Lung microvascular endothelial cell (primary cell): Measurements from ENCODE around the gene CAPSL. TPM values are rescaled to one million over a fixed set of nuclear protein-coding genes. Genes with fewer than 3 reads are reported as not detected.
"Not testable (repeated sequence)": the region's sequence is repeated elsewhere in the genome, so short reads cannot be mapped to it uniquely, and the experiment has no call there.

Experiments
- DNase-seq, 2 donors: peaks; one replicate each; pipeline versions ENCODE4 v3.0.0 to v3.0.0-alpha.2; 2010; ENCODE audit warnings: low read depth in 2 of 2
- total RNA-seq: library from RNA; depleted of rRNA; stranded (reverse); fragments of >200 nt; gene quantifications from 2 replicates; pipeline ENCODE4 v1.2.1, GENCODE V29; 2014

CAPSL gene
- total RNA-seq, 1 donor from 2014 or later, result not detected

DNA sequence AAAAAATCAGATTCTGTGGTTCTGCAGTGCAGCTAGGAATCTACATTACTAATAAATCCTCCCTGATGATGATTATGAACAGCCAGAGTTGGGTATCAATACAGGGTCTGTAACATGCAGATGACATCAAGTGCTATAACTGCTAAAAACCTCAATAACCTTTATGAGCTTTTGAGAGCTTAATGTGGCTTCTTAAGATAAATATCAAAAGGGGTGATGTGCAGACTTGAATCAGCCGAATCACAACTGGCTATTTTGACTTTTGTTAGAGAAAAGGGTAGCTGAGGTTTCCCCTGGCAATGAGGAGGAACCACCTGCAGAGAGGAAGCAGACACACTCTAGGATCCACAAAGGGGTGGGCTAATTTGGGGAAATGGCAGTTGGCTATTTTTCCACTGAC is 30.2 kb downstream of the CAPSL start:
- DNase-seq, result no peak

DNA sequence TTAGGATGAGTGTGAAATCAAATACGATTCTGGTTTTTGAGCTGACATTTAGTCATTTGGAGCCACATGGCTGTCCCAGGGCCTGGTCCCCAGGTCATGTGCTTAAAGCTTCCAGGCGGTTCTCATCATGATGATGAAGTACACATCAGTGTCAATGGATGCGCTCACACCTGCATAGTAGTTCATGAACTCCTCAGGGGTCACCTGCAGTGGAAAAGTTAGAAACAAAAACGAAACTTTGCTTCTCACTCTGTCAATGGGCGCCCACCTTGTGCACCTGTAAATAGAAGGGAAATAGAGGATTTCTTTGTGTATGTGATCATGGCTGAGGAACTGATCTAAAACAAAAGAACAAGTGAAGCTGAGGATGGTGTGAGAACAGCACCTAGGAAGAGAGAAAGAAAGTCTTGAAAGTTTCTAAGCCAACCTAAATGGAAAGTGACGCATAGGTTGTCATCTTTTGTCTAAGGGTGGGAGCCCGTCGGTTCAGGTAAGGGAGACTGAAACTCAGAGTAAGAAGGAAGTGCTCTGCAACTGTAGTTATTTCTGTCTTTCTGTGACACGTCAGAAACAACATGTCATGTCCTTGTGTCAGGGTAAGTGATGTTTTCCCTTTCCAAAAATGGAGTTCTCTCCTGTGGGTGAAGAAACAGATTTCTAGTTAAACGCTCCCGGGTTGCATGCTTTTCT is 33.8 kb downstream of the CAPSL start:
- no peak for DNase-seq

DNA sequence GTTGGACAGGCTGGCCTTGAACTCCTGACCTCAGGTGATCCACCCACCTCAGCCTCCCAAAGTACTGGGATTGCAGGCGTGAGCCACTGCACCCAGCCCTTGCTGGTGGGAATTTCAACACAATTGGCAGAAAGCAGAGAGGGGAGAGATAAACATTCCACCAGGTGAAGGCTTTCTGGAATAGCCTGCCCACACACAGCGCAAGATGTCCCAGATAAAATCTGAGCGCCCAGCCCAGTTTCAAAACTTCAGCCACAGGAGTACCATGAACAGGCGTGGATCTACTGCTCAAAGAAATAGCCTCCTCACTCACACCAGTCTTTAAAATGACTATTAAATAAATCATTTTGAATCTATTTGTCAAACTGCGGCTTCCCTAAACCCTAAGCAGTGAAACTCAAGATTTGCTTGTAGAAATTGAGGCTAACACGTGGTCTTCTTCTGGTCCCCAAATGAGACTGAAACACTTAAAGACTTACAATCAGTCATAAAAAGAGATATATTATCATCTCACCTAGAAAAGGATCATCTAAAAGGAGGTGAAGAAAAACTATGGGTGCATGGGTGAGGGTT is 34.7 kb downstream of the CAPSL start:
- no peak for DNase-seq

DNA sequence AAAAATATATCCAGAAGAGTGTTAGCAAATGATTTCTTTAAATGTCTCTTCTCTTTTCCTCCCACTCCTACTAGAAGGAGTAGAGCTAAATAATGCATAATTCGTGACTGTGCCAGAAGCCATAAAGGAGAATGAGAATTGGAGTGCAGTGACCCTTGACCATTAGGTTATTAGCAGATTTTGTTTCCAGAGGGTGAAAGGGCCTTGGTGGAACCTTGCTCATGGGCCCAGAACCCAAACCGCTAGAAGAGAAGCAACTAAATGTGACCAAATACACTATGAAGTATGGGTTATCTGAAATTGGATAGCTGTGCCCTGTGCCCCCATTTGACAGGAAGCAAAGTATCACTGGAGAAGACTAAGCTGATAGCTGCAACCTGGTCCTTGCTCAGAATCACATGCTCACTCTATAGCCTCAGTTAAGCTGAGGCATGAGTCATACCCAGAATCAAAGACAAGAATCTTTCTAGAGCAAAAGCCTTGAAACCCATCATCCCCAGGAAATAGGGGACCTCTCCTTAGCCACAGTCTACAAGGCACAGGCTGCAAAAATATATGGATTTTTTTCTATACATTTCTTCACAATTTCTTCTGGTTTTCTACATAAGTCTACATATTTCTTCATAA is 36.3 kb downstream of the CAPSL start:
- DNase-seq, result no peak

DNA sequence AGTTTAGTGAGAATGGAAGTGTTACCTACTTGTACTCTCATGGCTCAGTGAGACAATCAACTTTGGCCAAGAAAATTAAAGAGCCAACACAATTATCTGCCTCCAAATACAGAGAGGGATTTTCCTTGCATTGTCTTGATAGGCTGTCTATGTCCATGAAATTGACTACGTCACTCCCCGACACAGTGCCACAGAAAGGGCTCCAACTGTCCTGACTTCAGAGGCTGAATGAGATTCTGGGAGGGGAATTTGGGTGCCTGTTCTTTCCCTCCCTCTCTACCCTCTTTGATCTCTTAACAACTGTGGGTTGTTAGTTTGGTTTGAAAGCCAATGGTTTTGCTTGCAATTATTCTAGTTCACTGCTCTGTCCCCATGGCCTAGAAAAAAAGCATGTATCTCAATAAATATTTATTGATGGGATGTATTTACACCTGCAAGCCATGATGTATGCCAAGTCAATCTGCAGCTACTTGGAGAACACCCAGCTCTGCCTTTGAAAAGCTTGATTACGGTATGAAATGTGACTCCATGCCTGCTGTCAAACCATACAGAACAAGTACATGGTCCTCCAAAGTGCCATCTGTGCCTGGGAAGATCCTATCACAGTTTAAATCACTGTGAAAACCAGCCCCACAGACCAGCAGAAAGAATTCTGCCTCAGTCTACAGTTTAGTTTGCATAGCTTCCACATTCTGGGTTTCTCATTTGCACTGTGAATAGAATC is 37.3 kb downstream of the CAPSL start:
- no peak for DNase-seq

DNA sequence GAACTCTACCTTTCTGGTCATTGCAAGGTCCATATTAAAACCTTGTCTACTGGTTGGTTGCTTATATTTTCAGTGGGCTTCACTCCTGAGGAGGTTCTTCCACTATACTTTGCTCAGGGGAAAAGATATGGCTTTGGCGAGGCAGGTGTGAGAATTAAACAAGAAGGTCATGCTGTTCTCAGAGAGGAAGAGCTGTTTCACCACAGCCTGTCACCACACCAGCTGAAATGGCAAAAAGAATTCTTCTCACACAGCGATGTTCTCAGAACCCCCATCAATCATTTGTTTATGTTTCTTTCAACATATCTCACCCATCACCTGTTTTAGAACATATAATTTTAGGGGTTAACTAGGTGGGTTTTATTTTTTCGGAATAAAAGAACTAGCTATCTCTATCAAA is 38.6 kb downstream of the CAPSL start:
- DNase-seq, result no peak

DNA sequence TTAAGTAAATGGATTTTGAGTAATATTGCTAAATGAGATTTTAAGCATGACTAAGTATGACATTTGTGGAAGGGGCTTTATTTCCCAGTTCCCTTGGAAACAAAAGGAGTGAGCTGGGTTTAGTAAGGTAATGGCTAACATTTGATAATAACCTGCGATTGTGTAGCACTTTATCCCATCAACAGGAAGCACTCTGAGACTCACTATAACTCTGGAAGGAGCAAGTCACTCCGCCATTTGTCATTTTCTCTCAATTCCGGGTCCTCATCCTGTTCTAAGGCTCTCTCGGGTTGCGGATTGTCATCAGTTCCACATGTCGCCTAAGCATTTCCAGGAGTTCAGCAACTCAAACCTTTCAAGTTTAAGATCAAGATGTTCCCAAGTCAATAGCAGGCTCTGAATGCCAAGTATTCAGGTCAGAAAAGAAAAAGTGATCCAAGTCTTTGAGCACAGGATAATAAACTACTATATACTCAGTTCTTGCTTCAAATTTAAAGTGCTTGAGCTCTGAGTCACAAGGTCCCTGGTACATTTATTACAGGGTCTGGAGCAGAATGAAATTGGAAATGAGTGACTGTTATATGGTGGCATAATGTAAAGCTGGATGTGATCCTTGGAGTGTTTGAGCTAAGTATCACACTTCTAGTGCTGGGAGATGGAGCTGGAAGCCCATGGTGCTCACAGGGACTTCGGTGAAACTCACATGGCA is 39.3 kb downstream of the CAPSL start:
- no peak for DNase-seq

DNA sequence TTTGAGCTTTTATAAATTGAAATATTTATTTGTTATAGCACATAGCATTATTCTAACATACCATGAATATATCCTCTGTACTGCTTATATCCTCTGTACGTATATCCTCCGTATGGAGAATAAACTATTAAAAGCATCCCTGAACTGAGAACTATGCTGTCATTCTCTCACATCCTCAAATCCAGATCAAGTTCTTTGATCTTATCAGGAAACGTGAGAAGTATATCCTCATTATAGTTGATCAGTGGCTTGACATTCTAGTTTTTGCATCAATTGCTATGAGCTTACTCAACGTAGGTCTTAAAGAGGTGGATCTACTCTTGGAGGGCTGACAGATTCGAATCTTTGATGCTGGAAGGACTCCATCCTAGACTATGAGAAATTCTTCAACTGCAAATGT is 44.3 kb downstream of the CAPSL start:
- DNase-seq, result no peak

DNA sequence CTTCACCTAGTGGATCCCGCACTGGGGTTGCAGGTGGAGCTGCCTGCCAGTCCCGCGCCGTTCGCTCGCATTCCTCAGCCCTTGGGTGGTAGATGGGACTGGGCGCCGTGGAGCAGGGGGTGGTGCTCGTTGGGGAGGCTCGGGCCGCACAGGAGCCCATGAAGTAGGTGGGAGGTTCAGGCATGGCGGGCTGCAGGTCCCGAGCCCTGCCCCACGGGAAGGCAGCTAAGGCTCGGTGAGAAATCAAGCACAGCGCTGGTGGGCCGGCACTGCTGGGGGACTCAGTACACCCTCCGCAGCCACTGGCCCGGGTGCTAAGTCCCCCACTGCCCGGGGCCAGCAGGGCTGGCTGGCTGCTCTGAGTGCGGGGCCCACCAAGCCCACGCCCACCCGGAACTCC is 45.6 kb downstream of the CAPSL start:
- not testable (repeated sequence) for DNase-seq

DNA sequence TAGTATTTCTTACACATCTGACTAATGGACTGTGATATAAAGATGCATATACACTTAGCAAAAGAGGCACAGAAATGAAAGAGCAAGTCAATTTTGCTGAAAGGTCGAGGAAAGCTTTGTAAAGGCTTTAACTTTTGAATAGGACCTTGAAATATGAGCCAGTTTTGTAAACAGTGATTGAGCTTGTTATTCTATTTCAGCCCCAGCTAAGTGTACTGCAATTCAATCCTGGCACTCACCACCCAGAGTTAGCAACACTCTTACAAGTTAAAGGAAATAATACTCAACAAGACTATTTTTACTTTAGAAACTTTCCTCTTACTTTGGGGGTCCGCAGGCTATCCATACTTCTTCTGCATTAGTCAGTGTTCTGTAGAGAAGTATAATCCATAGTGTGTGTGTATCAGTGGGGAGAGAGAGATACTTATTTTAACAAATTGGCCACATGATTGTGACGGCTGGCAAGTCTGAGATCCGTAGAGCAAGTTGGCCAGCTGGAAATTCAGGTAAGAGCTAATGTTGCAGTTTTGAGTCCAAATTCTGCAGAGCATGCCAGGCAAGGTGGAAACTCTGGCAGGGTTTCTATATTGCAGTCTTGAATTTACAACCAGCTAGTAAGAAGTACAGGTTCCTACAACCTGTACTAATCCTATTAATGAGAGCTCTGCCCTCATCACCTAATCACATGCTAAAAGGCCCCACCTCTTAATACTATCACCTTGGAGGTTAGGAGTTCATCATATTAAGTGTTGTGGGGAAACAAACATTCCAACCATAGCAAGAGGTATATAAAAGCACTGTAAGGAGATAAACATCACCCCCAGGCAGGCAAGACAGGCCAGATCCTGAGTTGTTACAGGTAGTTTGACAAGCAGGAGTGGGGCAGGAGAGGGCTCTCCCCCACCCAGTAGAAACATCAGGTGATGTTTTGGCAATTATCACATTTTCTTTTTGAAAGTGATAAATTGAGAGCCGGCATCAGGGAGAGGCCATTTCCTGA is 48.1 kb downstream of the CAPSL start:
- no peak for DNase-seq

DNA sequence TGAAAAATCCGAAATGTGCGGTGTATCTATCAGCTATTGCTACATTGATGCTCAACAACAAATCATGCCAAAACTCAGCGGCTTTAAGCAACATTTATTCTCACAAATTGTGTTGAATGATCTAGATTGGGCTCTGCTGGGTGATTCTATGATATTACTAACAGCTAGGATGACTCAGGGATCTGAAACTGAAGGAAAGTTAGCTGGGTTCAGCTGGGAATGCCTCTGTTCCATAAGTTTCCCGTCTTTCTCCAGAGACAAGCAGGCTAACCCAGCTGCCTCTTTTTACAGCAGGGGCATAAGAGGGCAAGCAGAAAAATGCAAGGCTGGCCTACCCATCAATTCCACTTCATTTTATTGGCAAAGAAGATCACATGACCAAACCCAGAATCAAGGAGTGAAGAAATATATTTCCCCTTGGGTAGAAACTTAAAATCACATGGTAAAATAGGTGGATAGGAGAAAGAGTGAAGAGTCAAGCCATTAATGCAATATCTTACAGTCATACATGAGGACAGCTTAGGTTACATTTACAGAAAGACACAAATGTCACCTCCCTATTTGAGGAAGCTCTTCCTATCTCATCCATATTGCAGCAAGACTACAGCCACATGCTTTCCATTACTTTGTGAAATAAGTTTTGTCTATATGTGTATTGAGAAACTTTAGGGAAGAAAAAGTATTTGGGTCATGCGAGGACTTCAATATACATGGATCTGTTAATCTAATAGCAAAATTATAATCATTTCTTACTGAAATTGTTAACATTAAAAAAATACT is 50.9 kb downstream of the CAPSL start:
- DNase-seq, result no peak

DNA sequence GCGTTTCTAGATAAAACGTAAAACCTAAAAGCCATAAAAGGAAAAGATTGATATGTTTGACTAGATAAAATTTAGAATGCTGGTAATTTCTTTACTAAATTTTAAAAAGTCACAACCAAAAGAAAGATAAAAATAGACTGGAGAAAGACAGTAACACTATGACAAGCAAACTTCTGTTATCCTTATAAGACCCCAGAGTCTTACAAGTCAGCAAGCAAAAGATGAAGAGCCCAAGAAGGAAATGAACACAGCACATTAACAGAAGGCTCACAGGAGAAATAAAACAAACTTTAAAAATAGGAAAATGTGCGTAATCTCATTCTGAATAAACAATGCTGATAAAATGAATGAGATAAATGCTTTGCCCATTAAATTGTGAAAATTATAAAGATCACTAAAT is 52.0 kb downstream of the CAPSL start:
- DNase-seq, result no peak

DNA sequence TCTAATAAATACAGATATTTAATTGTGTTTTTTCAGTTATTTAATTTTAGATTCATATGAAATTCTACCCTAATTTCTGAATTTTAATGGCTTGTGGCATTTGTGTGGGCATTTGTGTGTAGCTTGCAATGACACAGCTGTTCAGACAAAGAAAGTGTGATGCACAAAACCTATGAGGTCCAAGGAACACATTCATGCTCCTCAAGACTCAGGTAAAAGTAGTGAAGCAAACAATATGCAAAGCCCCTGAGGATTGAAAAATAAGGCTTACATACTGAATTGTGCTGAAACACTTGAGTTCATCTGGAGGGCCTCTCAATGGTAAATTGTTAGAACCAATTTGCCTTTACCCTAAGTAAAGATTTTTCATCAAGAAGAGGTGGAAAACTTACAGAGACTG is 53.6 kb downstream of the CAPSL start:
- no peak for DNase-seq

DNA sequence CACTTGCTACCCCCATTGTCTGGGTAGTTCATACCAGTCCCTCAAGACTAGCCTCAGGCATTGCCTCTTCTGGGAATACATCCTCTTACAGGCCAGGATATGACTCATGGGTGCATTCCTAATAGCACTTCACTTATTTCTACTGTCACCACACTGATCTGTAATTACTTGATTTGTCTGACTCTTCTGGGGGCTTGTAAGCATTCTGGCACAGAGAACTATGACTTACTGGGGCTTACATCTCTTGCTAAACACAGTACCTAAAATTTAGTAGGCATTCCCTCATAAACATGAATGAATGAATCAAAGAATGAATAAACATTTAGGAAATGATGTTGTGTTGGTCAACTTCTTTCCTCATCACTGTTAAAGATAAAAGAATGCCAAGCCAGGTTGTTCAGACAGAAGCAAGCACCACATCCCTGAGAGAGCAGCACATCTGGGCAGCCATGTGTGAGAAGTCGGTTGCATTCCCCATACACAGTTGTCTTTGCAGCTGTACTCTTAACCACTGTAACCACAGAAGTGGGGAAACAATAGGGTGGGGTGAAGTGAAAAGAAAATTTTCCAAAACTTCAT is 54.1 kb downstream of the CAPSL start:
- peak; percentile 4 to 85 for DNase-seq

DNA sequence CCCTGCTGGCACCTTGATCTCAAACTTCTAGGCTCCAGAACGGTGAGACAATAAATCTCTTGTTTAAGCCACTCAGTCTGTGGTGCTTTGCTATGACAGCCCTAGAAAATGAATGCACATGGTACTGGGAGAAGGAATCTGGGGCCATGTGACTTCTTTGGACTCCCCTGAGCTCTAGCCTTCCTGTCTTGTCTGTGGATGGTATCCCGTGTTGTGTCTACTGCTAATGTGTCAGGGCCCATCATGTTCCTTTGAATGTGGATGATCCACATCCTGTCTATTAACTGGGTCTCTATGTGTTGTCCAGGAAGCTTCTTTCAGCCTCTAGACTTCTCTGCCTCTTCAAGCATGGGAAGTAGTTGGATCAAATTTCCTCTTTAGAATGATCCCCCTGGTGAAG is 56.7 kb downstream of the CAPSL start:
- peak in 1 of 2 donors; percentile 52 for DNase-seq

DNA sequence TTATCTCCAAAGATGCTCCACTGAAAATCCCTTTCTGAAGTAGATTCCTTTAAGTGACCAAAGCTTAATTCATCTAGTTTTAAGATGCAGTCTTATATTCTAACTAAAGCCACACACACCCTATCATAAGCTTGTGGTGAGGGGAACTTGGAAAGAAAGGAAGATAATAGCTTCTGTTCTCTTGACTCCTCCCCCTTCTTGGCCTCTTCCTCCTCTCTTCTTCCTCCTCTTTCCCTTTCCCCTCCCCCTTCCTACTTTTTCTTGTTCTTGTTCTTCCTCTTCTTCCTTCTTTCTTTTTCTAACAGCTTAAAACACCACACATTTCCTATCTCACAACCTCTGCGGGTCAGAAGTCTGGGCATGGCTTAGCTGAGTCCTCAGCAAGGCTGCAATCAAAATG is 58.3 kb downstream of the CAPSL start:
- no peak for DNase-seq

DNA sequence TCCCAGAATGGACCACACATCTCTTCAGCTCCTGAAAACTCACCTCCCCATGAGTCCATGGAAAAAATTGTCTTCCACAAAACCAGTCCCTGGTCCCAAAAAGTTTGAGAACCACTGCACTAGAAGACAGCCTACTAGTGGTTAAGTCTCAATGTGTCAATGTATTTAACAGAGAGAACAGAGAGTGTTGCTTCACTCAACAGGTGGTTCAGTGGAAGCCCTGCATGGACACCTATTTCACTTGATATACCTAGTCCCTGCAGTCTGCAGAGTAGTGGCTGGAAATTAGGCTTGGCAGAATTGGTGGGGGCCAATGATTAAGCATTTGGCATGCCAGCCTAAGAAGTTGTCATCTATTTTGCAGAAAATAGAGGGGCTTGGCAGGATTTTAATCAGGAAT is 58.8 kb downstream of the CAPSL start:
- DNase-seq, result no peak

DNA sequence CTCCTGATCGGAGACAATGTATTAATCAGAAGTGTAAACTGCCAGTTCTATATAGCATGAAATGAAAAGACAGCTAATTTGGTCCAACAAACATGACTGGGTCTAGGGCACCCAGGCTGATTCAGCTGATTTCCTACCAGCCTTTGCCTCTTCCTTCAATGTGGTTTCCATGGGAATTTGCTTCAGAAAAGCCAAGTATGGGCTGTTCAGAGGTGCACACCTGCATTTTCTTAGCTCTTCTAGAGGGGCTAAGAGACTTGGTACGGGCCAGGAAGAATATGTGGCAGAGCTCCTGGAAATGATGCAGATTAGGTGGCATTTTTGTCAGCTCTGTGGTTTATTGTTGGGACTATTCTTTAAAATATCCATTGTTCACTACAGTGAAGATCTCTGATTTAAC is 59.3 kb downstream of the CAPSL start:
- no peak for DNase-seq

DNA sequence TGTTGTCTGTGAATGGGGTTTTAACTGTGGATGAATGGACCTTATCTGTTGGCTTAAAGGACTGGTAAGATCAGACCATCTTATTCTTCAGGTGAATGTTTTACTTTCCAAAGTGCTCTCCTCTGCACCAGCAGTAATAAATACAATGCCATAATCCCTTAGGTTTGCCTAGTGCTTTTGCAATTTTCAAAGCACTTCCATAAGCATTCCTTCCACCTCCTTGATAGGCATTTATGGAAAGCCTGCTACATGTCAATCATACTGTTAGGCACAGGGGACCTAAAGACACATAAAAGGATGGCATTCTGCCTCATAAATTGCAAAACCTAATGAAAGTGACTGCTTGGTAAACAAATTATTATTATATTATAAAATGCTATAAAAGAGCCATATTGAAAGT is 60.3 kb downstream of the CAPSL start:
- DNase-seq, result no peak

DNA sequence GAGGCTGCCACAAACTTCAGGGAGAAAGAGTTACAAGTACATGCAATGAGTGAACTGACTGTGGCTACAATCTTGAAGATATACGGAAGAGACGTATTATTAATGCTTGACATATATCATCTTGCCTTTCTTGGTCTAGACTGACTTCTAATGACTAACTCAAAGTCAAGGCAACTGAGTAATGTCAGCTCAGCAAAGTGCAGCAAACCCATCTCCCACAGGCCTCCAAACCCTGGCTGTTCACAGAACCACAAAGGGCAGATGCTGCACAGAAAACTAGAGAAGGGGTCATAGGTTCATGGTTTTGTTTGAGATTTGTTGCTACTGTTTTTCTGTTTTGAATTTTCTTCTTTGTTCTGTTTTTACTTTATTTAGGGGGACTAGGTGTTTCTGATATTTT is 60.8 kb downstream of the CAPSL start:
- no peak for DNase-seq
